ENCODE measurements around the gene ALDH5A1.
"Not testable (repeated sequence)": the region's sequence is repeated elsewhere in the genome, so short reads cannot be mapped to it uniquely, and the experiment has no call there.

ALDH5A1 gene

DNA sequence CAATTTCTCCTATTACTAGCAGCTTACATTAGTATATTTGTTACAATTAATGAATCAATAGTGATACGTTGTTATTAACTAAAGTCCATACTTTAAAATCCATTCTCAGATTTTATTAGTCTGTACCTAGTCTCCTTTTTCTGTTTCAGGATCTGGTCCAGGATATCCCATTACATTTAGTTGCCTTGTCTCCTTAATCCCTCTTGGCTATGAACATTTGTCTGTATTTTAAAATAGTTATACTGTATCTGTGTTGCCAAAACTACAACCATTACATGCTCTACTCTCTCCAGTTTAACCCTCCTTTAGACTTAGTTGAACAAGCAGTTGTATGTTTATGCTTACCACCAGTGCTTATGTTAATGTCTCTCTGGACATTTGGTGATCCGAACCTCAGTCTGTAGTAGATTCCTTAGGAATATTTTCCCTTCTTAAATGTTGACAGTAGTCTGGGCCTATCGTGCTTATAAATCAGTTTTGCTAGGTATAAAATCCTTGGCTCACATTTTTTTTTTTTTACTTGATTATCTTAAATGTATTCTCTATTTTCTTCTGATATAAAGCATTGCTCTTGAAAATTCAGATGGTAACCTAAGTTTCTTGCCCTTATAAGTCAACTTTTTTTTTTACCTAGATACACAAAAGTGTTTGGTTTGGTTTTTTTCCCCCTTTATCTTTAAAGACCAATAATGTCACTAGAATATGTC, 12.2 kb downstream of the ALDH5A1 start (continued):
- TF ChIP-seq ZNF548 (tag by site-specific recombination; IDR thresholded peaks at IDR 0.05) (no peak), ZNF311 (tag by site-specific recombination; IDR thresholded peaks at IDR 0.05; ENCODE audit: borderline replicate concordance) (no peak)

DNA sequence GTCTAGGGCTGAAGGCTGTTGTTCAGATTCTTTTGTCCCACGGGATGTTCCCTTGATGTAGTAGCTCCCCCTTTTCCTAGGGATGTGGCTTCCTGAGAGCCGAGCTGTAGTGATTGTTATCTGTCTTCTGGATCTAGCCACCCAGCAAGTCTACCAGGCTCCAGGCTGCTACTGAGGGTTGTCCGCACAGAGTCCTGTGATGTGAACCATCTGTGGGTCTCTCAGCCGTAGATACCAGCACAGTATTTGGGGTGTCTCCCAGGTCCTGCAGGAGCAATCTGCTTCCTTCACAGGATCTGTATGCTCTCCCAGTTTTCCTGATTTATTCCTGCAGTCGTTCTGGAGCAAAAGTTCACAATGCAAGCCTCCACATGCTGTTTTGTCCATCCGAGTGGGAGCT, 17.2 kb downstream of the ALDH5A1 start:
- H3K36me3 ChIP-seq (ENCODE audit: control insufficient read depth in 2 of 2, insufficient read depth in 1 of 2, low read length in 2 of 2): peaks cover 12 to 20% of the 10 kb centered on the region in 2 experiments
- POLR2A ChIA-PET; H3K27ac ChIP-seq (ENCODE audit: extremely low read depth, low read depth, low read length); H3K4me3 ChIP-seq (ENCODE audit: low read depth, low read length); H3K9me3 ChIP-seq (ENCODE audit: control insufficient read depth, insufficient read depth, low read depth, low read length); H3K4me1 ChIP-seq (ENCODE audit: control insufficient read depth, insufficient read depth, low read length): not testable (repeated sequence)
- CTCF ChIA-PET: interaction anchor here (0.6 to 1.6 kb wide), 3 partner anchors 10 to 1064 kb away, joined by 3 to 6 read pairs (median 4); partner anchors contain the start of gene ALDH5A1

DNA sequence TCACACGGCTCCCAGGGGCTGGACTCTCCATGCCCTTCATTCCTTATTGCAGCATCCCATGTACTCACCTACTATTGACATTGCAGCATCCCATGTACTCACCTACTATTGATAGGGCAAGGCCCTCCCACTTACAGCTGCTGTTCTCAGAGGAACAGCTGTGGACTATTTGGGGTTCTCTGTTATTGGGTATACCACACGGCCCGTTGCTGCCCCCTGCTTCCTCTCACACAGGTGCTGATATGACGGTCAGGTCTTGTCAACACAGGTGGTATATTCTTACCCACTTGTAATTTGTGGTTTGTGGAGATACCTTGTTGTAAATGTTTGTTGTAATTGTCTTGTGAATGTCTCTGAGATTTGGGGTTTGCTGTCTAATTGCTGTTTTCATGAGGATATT, 18.8 kb downstream of the ALDH5A1 start:
- CTCF ChIA-PET: interaction anchor here (0.6 to 1.5 kb wide), 4 partner anchors 12 to 284 kb away, joined by 3 to 5 read pairs (median 4); partner anchors contain the start of gene ALDH5A1
- no peaks in the 10 kb centered on the region for H3K9me3 ChIP-seq (ENCODE audit: control insufficient read depth, insufficient read depth, low read depth, low read length)
- H3K4me3 ChIP-seq (ENCODE audit: low read depth, low read length): no peak overlapping the region
- H3K4me1 ChIP-seq (ENCODE audit: control insufficient read depth, insufficient read depth, low read length): no peaks in the 10 kb centered on the region
- TF ChIP-seq, protein P1, sequence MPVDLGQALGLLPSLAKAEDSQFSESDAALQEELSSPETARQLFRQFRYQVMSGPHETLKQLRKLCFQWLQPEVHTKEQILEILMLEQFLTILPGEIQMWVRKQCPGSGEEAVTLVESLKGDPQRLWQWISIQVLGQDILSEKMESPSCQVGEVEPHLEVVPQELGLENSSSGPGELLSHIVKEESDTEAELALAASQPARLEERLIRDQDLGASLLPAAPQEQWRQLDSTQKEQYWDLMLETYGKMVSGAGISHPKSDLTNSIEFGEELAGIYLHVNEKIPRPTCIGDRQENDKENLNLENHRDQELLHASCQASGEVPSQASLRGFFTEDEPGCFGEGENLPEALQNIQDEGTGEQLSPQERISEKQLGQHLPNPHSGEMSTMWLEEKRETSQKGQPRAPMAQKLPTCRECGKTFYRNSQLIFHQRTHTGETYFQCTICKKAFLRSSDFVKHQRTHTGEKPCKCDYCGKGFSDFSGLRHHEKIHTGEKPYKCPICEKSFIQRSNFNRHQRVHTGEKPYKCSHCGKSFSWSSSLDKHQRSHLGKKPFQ (tag by site-specific recombination; IDR thresholded peaks at IDR 0.05): no peak
- no peak for TF ChIP-seq EGR2 (tag by site-specific recombination; IDR thresholded peaks at IDR 0.05; ENCODE audit: low read depth)
- no peak for TF ChIP-seq ZNF214 (tag by site-specific recombination; IDR thresholded peaks at IDR 0.05; ENCODE audit: borderline replicate concordance)
- TF ChIP-seq ZFP3 (tag by site-specific recombination; IDR thresholded peaks at IDR 0.05; ENCODE audit: low read depth): no peak
- no peak for TF ChIP-seq ZNF391 (tag by site-specific recombination; IDR thresholded peaks at IDR 0.05; ENCODE audit: borderline replicate concordance, low read depth)
- TF ChIP-seq, protein P2, sequence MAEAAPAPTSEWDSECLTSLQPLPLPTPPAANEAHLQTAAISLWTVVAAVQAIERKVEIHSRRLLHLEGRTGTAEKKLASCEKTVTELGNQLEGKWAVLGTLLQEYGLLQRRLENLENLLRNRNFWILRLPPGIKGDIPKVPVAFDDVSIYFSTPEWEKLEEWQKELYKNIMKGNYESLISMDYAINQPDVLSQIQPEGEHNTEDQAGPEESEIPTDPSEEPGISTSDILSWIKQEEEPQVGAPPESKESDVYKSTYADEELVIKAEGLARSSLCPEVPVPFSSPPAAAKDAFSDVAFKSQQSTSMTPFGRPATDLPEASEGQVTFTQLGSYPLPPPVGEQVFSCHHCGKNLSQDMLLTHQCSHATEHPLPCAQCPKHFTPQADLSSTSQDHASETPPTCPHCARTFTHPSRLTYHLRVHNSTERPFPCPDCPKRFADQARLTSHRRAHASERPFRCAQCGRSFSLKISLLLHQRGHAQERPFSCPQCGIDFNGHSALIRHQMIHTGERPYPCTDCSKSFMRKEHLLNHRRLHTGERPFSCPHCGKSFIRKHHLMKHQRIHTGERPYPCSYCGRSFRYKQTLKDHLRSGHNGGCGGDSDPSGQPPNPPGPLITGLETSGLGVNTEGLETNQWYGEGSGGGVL (tag by site-specific recombination; IDR thresholded peaks at IDR 0.05): no peak
- no peak overlapping the region for H3K27ac ChIP-seq (ENCODE audit: extremely low read depth, low read depth, low read length)
- POLR2A ChIA-PET: interaction anchor here (0.5 kb wide), 1 partner anchor 633 kb away, joined by 3 read pairs; no protein-coding TSS in a partner anchor
- H3K36me3 ChIP-seq (ENCODE audit: control insufficient read depth in 2 of 2, insufficient read depth in 1 of 2, low read length in 2 of 2): peaks cover 10 to 15% of the 10 kb centered on the region in 2 experiments; a peak in 2 of 3 replicates

DNA sequence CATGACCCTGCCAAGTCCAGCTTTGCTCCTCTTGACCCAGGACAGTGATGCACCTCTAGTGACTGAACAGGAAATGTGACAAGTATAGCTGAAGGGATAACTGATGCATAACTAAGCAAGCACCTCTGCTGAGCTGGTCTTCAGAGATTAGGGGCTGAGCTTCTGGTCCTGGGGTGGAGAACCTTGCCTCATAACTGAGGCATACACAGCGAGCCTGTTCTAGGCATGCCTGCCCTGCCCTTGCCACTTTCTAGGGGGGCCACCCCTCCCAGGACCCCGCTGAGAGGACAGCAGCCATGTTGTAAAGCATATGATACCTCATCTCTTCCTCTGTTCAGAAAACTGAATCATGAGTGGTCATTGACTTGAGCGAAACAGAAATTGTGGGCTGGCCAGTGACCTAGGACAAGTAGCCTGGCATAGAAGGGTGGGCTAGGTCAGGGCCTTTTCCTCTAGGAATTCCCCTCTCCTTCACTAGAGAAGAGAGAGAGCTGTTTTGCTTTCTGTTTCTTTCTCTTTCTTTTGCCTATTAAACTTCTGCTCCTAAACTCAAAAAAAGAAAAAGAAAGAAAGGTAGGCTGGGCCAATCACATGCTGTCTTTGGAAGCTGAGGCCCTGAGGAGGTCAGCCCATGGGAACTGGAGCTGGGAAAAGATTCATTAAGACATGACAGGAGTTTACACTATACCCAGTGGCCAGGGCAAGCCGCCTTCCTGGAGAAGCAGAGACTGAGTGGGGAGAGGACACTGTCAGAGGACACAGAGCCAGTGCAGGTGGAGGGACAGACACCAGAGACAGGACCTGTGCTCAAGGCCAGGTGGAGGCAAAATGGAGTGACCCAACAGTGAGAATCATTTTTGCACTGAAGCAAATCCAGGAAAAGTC, 23.1 kb downstream of the ALDH5A1 start:
- Histone ChIP-seq H3K36me3 (ENCODE audit: control insufficient read depth in 2 of 2, insufficient read depth in 1 of 2, low read length in 2 of 2) (peaks cover 10 to 15% of the 10 kb centered on the region in 2 experiments; a peak in 2 of 3 replicates), H3K27ac (ENCODE audit: extremely low read depth, low read depth, low read length) (no peak overlapping the region), H3K4me1 (ENCODE audit: control insufficient read depth, insufficient read depth, low read length) (no peaks in the 10 kb centered on the region), H3K4me3 (ENCODE audit: low read depth, low read length) (no peak overlapping the region), H3K9me3 (ENCODE audit: control insufficient read depth, insufficient read depth, low read depth, low read length) (no peaks in the 10 kb centered on the region)
- CTCF ChIA-PET: interaction anchor here (0.6 to 1.0 kb wide), 5 partner anchors 21 to 355 kb away, joined by 3 read pairs; no protein-coding TSS in a partner anchor
- POLR2A ChIA-PET: no interaction called here
- TF ChIP-seq ZSCAN23 (tag by site-specific recombination; IDR thresholded peaks at IDR 0.05): no peak
- TF ChIP-seq, protein P3, sequence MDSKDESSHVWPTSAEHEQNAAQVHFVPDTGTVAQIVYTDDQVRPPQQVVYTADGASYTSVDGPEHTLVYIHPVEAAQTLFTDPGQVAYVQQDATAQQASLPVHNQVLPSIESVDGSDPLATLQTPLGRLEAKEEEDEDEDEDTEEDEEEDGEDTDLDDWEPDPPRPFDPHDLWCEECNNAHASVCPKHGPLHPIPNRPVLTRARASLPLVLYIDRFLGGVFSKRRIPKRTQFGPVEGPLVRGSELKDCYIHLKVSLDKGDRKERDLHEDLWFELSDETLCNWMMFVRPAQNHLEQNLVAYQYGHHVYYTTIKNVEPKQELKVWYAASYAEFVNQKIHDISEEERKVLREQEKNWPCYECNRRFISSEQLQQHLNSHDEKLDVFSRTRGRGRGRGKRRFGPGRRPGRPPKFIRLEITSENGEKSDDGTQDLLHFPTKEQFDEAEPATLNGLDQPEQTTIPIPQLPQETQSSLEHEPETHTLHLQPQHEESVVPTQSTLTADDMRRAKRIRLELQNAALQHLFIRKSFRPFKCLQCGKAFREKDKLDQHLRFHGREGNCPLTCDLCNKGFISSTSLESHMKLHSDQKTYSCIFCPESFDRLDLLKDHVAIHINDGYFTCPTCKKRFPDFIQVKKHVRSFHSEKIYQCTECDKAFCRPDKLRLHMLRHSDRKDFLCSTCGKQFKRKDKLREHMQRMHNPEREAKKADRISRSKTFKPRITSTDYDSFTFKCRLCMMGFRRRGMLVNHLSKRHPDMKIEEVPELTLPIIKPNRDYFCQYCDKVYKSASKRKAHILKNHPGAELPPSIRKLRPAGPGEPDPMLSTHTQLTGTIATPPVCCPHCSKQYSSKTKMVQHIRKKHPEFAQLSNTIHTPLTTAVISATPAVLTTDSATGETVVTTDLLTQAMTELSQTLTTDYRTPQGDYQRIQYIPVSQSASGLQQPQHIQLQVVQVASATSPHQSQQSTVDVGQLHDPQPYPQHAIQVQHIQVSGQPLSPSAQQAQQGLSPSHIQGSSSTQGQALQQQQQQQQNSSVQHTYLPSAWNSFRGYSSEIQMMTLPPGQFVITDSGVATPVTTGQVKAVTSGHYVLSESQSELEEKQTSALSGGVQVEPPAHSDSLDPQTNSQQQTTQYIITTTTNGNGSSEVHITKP (tag by site-specific recombination; IDR thresholded peaks at IDR 0.05): no peak
- TF ChIP-seq, protein P4, sequence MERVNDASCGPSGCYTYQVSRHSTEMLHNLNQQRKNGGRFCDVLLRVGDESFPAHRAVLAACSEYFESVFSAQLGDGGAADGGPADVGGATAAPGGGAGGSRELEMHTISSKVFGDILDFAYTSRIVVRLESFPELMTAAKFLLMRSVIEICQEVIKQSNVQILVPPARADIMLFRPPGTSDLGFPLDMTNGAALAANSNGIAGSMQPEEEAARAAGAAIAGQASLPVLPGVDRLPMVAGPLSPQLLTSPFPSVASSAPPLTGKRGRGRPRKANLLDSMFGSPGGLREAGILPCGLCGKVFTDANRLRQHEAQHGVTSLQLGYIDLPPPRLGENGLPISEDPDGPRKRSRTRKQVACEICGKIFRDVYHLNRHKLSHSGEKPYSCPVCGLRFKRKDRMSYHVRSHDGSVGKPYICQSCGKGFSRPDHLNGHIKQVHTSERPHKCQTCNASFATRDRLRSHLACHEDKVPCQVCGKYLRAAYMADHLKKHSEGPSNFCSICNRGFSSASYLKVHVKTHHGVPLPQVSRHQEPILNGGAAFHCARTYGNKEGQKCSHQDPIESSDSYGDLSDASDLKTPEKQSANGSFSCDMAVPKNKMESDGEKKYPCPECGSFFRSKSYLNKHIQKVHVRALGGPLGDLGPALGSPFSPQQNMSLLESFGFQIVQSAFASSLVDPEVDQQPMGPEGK (tag by site-specific recombination; IDR thresholded peaks at IDR 0.05): no peak
- no peak for TF ChIP-seq ZNF354C (tag by site-specific recombination; IDR thresholded peaks at IDR 0.05; ENCODE audit: borderline replicate concordance, low read depth)

Measured in HEK293 (cell line).